A549 treated with AZD9567 at 1 μM for 4 hours (cell line): ENCODE results near the gene ADAT3. TPM values are rescaled to one million over a fixed set of nuclear protein-coding genes. Genes with fewer than 3 reads are reported as not detected.

Experiments
- total RNA-seq: library from RNA; stranded (reverse); fragments of 200-300 nt; extraction: Qiagen RNA extraction; gene quantifications from 5 replicates; pipeline ENCODE4 v1.2.3, GENCODE V29; 2022; ENCODE audit not compliant: insufficient read depth

ADAT3 gene
- total RNA-seq: 1.3 to 6.9 TPM (median 5.5 TPM) in 5 replicates

GRCh38 chr19:1905110-1905862 is at the start of gene ADAT3, which contains the start of gene SCAMP4:
TSS of gene ADAT3 (plus strand) at chr19:1905399. CDS start at chr19:1912048, 6,649 bp downstream.
TSS of gene SCAMP4 (plus strand) at chr19:1905399. CDS start at chr19:1915020, 9,621 bp downstream.

GRCh38 chr19:1863328-1863637 is 41.9 kb upstream of the ADAT3 start, which contains the start of gene KLF16:
TSS of gene KLF16 (minus strand) at chr19:1863579. CDS start at chr19:1863497, 82 bp downstream.

GRCh38 chr19:1885398-1886119 is 19.6 kb upstream of the ADAT3 start, which contains the start of gene ABHD17A:
TSS of gene ABHD17A (minus strand) at chr19:1885496. CDS start at chr19:1881566, 3,930 bp downstream.

GRCh38 chr19:1941146-1942077 is 36.2 kb downstream of the ADAT3 start, which contains the start of gene CSNK1G2:
TSS of gene CSNK1G2 (plus strand) at chr19:1941172. CDS start at chr19:1969773, 28,601 bp downstream.

Other genes starting within 250 kb of the ADAT3 start
- 0.01 TPM in 1 of 5 replicates, not detected in the others for gene ONECUT3, start 151.9 kb upstream of the ADAT3 start, total RNA-seq
- 2.8 to 3.6 TPM (median 3.1 TPM) in 5 replicates for gene ATP8B3, start 93.1 kb upstream of the ADAT3 start, total RNA-seq
- 13.3 to 22.4 TPM (median 19.1 TPM) in 5 replicates for gene REXO1, start 56.9 kb upstream of the ADAT3 start, total RNA-seq
- gene KLF16, start 41.8 kb upstream of the ADAT3 start, total RNA-seq: 19.6 to 32.8 TPM (median 29.1 TPM) in 5 replicates
- 15.9 to 41.3 TPM (median 38.5 TPM) in 5 replicates for gene ABHD17A, start 19.9 kb upstream of the ADAT3 start, total RNA-seq
- 49.8 to 57.3 TPM (median 55.6 TPM) in 5 replicates for gene SCAMP4, start within 50 bp of the ADAT3 start, total RNA-seq
- gene CSNK1G2, start 35.8 kb downstream of the ADAT3 start, total RNA-seq: 42.0 to 51.9 TPM (median 49.1 TPM) in 5 replicates
- gene BTBD2, start 110.3 kb downstream of the ADAT3 start, total RNA-seq: 40.2 to 71.9 TPM (median 43.9 TPM) in 5 replicates
- gene MKNK2, start 145.8 kb downstream of the ADAT3 start, total RNA-seq: 50.1 to 74.3 TPM (median 67.8 TPM) in 5 replicates
- 10.6 to 13.3 TPM (median 12.4 TPM) in 5 replicates for gene MOB3A, start 190.9 kb downstream of the ADAT3 start, total RNA-seq
- gene IZUMO4, start 191.5 kb downstream of the ADAT3 start, total RNA-seq: 0.77 to 1.0 TPM (median 0.88 TPM) in 4 of 5 replicates, not detected in the other
- gene AP3D1, start 246.2 kb downstream of the ADAT3 start, total RNA-seq: 68.1 to 84.4 TPM (median 79.2 TPM) in 5 replicates